ENCODE data around the gene DYTN.

Gene DYTN

DNA sequence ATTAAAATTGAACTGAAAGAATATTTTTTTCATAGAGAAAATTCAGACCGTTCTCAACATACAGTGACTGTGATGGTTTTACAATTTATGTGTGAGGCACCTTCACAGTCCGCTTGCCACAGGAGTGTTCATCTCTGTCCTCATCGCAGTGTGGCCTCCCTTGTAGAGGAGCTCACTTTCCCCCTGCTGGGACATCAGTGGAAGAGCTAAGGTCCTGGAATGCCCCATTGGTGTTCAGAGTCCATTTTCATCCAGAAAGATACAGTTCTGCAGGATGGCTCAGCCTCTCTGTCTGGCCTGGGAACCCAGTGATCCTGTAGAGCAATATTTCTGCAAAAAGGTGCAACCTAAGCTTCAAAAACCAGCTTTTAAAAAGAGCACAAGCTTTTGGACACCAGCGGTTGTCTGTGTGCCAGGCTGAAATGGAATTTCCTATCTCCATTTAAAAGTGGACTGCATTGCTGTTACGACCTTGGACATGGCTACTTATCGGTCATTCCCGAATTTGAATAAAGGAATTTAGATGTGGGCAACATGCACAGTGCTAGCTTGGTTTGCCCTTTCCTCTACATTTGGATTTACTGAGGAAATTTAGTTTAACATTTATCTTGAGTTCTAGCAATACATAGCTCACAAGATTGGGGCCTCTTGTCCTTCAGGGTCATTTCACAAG lies 102.6 kb downstream of the DYTN start:
- DNase-seq (ENCODE audit: low read depth in 1 of 2, low spot score in 1 of 2), result no peak

GRCh38 chr2:206614811-206615210 lies 103.4 kb downstream of the DYTN start:
- no peak for DNase-seq (ENCODE audit: low read depth in 1 of 2, low spot score in 1 of 2)

- no peak for DNase-seq (ENCODE audit: low read depth in 1 of 2, low spot score in 1 of 2)
Measured at GRCh38 chr2:206611736-206612135, 106.5 kb downstream of the DYTN start.

- DNase-seq (ENCODE audit: low read depth in 1 of 2, low spot score in 1 of 2), result no peak
Measured at GRCh38 chr2:206611191-206611590, 107.0 kb downstream of the DYTN start.

DNA sequence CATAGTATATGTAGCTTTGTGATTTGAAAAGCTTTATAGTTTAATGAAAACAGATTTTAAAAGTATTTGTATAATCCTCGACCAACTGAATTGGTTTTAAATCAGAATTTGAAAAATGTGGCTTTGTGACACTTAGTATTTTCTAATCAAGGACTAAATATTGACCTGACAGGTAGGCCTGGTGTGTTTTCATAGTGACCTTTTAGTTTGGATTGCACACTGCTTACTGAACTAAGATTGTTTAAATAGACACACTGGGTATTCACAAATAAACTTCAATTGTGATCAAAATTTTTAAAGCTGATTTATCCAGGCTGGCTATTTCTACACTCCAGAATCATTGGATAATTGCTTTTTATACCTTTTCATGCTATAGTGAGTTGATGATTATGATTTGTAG lies 107.7 kb downstream of the DYTN start:
- DNase-seq (ENCODE audit: low read depth in 1 of 2, low spot score in 1 of 2), result no peak

DNA sequence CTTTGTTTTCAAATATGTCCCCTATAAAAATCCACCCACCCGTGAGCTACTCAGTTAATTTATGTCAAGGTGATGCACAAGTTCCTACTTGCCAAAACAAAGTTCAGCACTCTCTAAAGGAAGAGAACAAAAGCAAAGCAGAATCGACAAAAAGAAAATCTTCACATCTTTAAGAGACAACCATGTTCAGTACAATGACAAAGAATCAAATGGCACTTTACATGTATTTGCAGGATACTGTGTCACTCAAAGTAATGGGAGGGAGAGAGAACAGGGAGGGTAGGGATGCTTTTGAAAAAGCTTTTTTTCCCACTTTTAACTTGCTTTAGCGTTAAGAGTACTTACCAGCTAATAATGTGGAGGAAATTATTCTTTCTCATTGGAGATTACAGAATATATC lies 115.0 kb downstream of the DYTN start:
- DNase-seq (ENCODE audit: low read depth in 1 of 2, low spot score in 1 of 2), result no peak

Data from stimulated activated CD4-positive, alpha-beta T cell treated with anti-CD3 and anti-CD28 coated beads, Interleukin-15, amount 100 ng/mL, for 1 hour (primary cell).